DND-41 (cell line): Measurements from ENCODE around the gene AP3D1.

Experiments used
- ATAC-seq: fragments of 200-7000 bp; cut with Tn5 transposase; 3 replicates; pipeline ENCODE4 v1.9.1; 2021; ENCODE audit warnings: low read depth; ENCODE audit not compliant: insufficient read depth
- DNase-seq: peaks from one replicate; pipeline ENCODE4 v3.0.0-alpha.2; 2020
- H2AFZ ChIP-seq: 2 replicates; pipeline ENCODE4 v1.6.0; 2012; ENCODE audit warnings: low read depth, low read length
- H3K27ac ChIP-seq: 2 replicates; pipeline ENCODE4 v1.5.1; 2012; ENCODE audit warnings: low read length, inconsistent platforms
- H3K27me3 ChIP-seq: fragments of 200-600 bp; sonication (generic); 2 replicates; pipeline ENCODE4 v1.6.0; 2012; ENCODE audit warnings: low read length, mild to moderate bottlenecking, inconsistent platforms; ENCODE audit not compliant: insufficient read depth, poor library complexity
- H3K36me3 ChIP-seq: 2 replicates; pipeline ENCODE4 v1.5.1; 2012; ENCODE audit warnings: low read length, inconsistent platforms; ENCODE audit not compliant: insufficient read depth
- H3K4me1 ChIP-seq: 2 replicates; pipeline ENCODE4 v1.5.1; 2012; ENCODE audit warnings: mild to moderate bottlenecking, low read length; ENCODE audit not compliant: insufficient read depth
- H3K4me2 ChIP-seq: 2 replicates; pipeline ENCODE4 v1.6.0; 2012; ENCODE audit warnings: mild to moderate bottlenecking, moderate library complexity, low read length, inconsistent platforms; ENCODE audit not compliant: insufficient read depth
- H3K4me3 ChIP-seq, 2 experiments: fragments of 200-600 bp in 1 of 2; shearing (Covaris generic) in 1 of 2; 2 replicates each; pipeline ENCODE4 v1.5.1; 2012 to 2016; ENCODE audit warnings: inconsistent platforms in 2 of 2, low read length in 2 of 2, mild to moderate bottlenecking in 2 of 2, low read depth in 1 of 2, moderate library complexity in 1 of 2
- H3K79me2 ChIP-seq: 2 replicates; pipeline ENCODE4 v1.6.0; 2012; ENCODE audit warnings: low read length, inconsistent platforms; ENCODE audit not compliant: insufficient read depth
- H3K9ac ChIP-seq: 2 replicates; pipeline ENCODE4 v1.6.0; 2012; ENCODE audit warnings: low read depth, mild to moderate bottlenecking, inconsistent platforms, low read length, moderate library complexity
- H3K9me3 ChIP-seq: 2 replicates; pipeline ENCODE4 v1.5.1; 2012; ENCODE audit warnings: low read length, moderate library complexity, mild to moderate bottlenecking, inconsistent platforms; ENCODE audit not compliant: insufficient read depth, severe bottlenecking
- H4K20me1 ChIP-seq: 2 replicates; pipeline ENCODE4 v1.6.0; 2012; ENCODE audit warnings: low read length; ENCODE audit not compliant: insufficient read depth
- EZH2 ChIP-seq: IDR thresholded peaks from 3 replicates; pipeline ENCODE4 v1.6.1; 2012; ENCODE audit warnings: borderline replicate concordance, low read depth, mild to moderate bottlenecking, moderate library complexity, low read length, inconsistent platforms; ENCODE audit not compliant: severe bottlenecking
- TF ChIP-seq, protein P1 (sequence below): IDR thresholded peaks from 2 replicates; pipeline ENCODE4 v1.5.1; 2012; ENCODE audit warnings: borderline replicate concordance, low read length, moderate library complexity, mild to moderate bottlenecking; ENCODE audit not compliant: poor library complexity, severe bottlenecking; ENCODE audit errors: extremely low read depth

The AP3D1 gene

DNA sequence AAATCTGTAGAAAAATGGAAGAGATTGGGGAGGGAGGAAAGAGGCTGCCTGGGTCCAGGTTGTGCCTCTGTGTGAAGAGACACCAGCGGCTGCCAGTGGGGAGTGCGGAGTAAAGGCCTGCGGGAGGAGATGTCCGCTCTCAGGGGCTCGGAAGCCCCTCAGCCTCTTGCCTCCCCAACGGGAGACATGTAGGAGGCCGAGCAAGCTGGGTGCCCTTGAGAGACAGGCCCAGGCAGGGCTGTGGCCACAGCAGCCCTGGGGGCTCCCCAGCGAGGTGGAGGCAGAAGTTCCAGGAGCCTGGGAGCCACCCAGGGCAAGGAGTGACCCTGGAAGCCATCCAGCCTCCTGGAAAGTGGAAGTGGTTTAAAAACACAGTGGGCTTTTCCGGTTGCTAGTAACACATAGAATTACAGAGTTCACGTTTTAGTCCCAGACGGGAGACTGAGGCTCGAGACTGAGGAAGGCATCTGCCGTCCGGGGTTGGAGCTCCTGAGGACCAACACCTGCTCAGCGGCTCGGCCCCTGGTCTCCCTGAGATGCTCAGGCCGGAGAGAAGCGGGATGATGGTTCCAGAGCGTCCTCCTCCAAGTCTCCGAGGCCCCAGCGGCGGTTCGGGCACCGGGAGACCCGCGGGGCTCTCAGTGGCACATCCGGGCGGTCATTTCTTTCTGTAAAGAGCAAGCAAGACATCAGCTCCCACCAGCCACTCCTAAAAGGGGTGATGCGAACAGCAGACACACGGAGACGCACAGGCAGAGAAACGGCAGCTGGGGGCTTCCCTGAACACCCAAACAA lies 78.4 kb downstream of the AP3D1 start:
- H3K79me2 ChIP-seq = peaks cover 53% of the 10 kb centered on the region

DNA sequence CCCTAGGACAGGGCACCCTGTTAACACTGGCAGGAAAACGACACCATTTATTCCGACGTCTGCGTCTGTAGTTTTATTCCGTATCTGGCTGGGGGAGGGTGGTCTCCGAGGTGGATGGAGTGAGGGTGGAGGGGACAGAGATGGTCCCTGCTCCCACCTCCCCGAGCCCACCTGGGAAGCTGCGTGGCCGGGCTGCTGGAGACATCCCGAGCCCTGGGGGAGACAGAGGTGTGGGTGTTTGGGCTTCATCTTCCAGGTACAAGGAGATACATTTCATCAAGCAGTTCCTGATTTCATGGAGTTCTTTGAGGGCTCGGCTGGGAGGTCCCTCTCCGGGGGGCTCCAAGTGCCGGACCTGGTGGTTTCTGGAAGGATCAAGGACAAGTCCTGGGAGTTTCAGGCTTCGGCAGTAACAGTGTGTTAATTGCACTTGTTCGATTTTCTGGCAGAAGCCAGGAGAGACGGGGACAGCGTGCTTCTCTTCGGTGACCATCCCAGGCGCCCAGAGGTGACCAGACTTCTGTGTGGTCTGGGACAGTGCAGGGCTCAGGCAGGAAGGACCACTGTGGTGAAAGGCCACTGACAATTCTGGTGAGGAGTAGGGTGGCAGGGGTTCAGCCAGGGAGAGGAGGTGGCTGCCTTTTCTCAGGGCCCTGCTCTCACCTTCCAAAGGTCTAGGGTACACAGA lies 80.2 kb downstream of the AP3D1 start:
- TF ChIP-seq, protein P1, sequence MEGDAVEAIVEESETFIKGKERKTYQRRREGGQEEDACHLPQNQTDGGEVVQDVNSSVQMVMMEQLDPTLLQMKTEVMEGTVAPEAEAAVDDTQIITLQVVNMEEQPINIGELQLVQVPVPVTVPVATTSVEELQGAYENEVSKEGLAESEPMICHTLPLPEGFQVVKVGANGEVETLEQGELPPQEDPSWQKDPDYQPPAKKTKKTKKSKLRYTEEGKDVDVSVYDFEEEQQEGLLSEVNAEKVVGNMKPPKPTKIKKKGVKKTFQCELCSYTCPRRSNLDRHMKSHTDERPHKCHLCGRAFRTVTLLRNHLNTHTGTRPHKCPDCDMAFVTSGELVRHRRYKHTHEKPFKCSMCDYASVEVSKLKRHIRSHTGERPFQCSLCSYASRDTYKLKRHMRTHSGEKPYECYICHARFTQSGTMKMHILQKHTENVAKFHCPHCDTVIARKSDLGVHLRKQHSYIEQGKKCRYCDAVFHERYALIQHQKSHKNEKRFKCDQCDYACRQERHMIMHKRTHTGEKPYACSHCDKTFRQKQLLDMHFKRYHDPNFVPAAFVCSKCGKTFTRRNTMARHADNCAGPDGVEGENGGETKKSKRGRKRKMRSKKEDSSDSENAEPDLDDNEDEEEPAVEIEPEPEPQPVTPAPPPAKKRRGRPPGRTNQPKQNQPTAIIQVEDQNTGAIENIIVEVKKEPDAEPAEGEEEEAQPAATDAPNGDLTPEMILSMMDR = no peak
- TF ChIP-seq EZH2 = no peak
- no peak overlapping the region for H3K4me3 ChIP-seq
- no peak overlapping the region for H3K4me2 ChIP-seq
- 0 out of 2 replicates have a peak overlapping the region, but pooled peaks have one; percentile 39 for H3K27ac ChIP-seq
- H4K20me1 ChIP-seq = peaks cover 29% of the 10 kb centered on the region
- no peak for ATAC-seq
- H3K4me1 ChIP-seq = no peaks in the 10 kb centered on the region
- DNase-seq = no peak
- H3K9me3 ChIP-seq = no peaks in the 10 kb centered on the region
- peaks cover 56% of the 10 kb centered on the region for H3K36me3 ChIP-seq
- H3K79me2 ChIP-seq = peaks cover 35% of the 10 kb centered on the region
- no peaks in the 10 kb centered on the region for H3K27me3 ChIP-seq
- H3K9ac ChIP-seq = no peak overlapping the region
- H2AFZ ChIP-seq = no peak overlapping the region

More for the DNA sequence above, 78.4 kb downstream of the AP3D1 start:
- H3K27ac ChIP-seq = no peak overlapping the region
- no peak overlapping the region for H3K4me2 ChIP-seq
- no peaks in the 10 kb centered on the region for H3K9me3 ChIP-seq
- no peak overlapping the region for H3K9ac ChIP-seq
- no peaks in the 10 kb centered on the region for H3K27me3 ChIP-seq
- no peak overlapping the region for H3K4me3 ChIP-seq
- H4K20me1 ChIP-seq = peaks cover 46% of the 10 kb centered on the region
- H2AFZ ChIP-seq = no peak overlapping the region
- peaks cover 6% of the 10 kb centered on the region; the same call in 1 of the 2 replicates for H3K4me1 ChIP-seq
- peaks cover 75% of the 10 kb centered on the region for H3K36me3 ChIP-seq
- TF ChIP-seq, protein P1 = no peak
- TF ChIP-seq EZH2 = no peak
- DNase-seq (no peak), ATAC-seq (no peak)

DNA sequence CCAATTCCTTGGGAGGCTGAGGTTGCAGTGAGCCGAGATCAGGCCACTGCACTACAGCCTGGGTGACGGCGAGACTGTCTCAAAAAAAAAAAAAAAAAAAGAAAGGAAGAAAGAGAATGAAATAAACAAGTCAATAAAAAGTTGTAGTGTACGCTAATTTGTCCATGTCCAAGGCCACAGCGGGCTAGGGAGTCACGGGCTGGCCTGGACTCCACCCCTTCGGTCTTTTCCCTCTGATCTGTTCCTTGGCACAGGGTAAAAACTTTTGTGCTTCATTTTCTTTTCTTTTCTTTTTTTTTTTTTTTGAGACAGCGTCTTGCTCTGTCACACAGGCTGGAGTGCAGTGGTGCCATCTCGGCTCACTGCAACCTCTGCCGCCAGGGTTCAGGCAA lies 80.9 kb downstream of the AP3D1 start:
- Histone ChIP-seq H3K79me2 (peaks cover 28% of the 10 kb centered on the region), H3K9ac (no peak overlapping the region), H3K27me3 (no peaks in the 10 kb centered on the region), H3K36me3 (peaks cover 50% of the 10 kb centered on the region), H3K4me3 (no peak overlapping the region), H3K27ac (0 out of 2 replicates have a peak overlapping the region, but pooled peaks have one; percentile 36), H4K20me1 (peaks cover 25% of the 10 kb centered on the region), H3K4me2 (no peak overlapping the region), H2AFZ (no peak overlapping the region), H3K9me3 (no peaks in the 10 kb centered on the region), H3K4me1 (no peaks in the 10 kb centered on the region)
- TF ChIP-seq EZH2 = no peak
- TF ChIP-seq, protein P1 = no peak
- no peak for ATAC-seq
- DNase-seq = no peak
